ENCODE measurements around the gene EGR4.

Gene EGR4

DNA sequence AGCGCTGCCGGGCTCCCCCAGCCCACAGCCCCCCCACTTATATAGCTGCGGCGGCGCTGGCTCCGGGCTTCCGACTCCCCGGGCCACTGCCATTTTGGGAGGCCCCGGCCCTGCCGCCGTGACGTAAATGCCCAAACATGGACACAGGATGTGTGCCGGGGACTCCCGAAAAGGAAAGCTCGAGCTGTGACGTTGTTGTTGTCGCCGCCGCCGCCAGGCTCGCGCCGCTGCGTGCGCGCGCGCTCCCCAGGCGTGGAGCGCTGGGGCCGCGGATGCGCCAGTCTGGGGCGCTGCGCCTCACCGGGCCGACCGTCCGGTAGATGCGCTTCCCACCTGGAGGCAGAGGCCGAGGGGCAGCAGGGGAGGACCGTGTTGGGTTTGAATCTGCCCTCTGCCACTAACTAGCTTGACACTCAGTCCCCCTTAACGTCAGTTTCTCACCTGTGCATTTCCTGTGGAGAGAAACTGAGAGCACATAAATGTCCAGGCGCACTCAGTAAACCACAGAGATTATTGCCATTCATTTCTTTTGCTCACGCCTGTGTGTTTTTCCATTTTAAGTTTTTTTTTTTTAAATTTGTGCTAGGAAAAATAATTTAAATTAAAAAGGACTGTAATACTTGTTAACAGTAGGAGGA, at the start of gene EGR4:
TSS of gene EGR4 (minus strand) at position 15 of the 638 bp plus-strand sequence. CDS start 231 bp downstream, outside the sequence.
- peak; percentile 80 to 81 for DNase-seq (ENCODE audit: low read depth in 2 of 2)

GRCh38 chr2:73341039-73341438, 47.7 kb upstream of the EGR4 start:
- no peak for DNase-seq (ENCODE audit: low read depth in 2 of 2)

GRCh38 chr2:73339201-73339600, 45.9 kb upstream of the EGR4 start:
- no peak for DNase-seq (ENCODE audit: low read depth in 2 of 2)

- no peak for DNase-seq (ENCODE audit: low read depth in 2 of 2)
Measured at GRCh38 chr2:73337828-73338227, 44.5 kb upstream of the EGR4 start.

DNA sequence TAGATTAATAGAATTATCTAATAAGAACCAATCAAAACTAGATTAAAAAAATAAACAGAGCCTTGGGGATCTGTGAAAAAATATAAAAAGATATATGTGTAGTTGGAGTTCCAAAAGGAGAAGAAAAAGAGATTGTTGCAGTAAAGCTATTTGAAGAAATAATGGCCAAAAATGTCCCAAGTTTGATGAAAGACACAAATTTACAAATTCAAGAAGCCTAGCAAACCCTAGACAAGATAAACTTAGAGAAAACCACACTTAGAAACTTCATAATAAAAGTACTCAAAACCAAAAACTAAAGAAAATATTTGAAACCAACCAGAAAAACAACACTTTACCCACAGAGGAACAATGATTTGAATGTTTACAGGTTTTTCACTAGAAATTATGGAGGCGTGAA, 41.3 kb upstream of the EGR4 start:
- DNase-seq (ENCODE audit: low read depth in 2 of 2): no peak

- DNase-seq (ENCODE audit: low read depth in 2 of 2): no peak
Measured at GRCh38 chr2:73334045-73334444, 40.7 kb upstream of the EGR4 start.

DNA sequence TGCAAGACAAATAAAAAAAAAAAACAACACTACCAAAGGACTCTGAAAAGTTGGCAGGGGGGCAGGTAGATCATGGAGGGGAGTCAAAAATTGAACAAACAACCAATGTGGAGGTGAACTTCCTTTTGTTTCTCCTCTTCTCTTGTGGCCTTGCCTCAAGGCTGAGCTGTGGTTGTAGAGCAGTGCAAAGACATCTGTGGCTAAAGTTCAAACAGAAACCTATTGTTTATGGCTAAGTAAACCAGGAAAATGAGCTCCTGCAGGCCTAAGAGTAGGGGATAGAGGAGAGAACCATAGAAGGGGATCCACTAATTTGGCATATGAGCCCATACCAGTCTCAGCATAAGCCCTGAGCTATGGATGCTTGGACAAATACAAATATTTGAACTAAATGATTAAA, 40.2 kb upstream of the EGR4 start:
- no peak for DNase-seq (ENCODE audit: low read depth in 2 of 2)

- no peak for DNase-seq (ENCODE audit: low read depth in 2 of 2)
Measured at GRCh38 chr2:73324126-73324725, 30.9 kb upstream of the EGR4 start.

DNA sequence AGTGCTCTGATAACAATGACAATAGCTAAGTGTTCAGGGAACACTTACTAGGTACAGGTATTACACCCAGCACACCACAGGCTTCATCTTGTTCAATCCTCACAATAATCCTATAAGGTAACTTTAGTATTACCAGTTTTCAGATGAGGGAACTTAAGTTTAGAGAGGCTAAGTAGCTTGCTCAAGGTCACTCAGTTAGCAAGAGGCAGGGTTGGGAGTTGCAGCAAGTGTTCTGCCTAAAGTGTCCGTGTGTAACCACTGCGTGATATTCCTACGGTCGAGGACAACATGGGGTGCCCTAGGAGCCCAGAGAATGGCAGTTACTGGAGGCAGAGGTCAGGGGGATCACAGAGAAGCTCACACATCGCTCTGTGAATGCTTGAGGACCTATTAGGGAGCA, 30.2 kb upstream of the EGR4 start:
- DNase-seq (ENCODE audit: low read depth in 2 of 2): no peak

- no peak for DNase-seq (ENCODE audit: low read depth in 2 of 2)
Measured at GRCh38 chr2:73314441-73314840, 21.1 kb upstream of the EGR4 start.

GRCh38 chr2:73307720-73308119, 14.4 kb upstream of the EGR4 start:
- DNase-seq (ENCODE audit: low read depth in 2 of 2): no peak

DNA sequence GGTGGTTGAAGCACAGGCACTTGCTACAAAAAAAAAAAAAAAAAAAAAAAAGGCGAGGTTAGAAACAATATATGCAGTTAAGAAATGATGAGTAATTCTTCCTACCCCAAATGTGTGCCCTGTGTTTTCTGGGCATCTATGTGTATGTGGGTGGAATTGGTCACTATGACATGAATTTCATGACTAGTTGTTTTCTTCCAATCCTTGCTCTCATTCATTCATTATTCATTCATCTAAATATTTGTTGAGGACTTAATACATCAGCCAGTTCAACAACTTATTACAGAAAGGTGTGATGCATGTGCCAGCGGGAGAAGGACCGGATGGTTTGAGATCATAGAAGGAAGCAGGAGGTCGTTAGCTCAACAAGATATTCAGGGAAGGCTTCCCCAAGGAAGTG, 8.3 kb upstream of the EGR4 start:
- DNase-seq (ENCODE audit: low read depth in 2 of 2): no peak

- no peak for DNase-seq (ENCODE audit: low read depth in 2 of 2)
Measured at GRCh38 chr2:73300926-73301325, 7.6 kb upstream of the EGR4 start.

DNA sequence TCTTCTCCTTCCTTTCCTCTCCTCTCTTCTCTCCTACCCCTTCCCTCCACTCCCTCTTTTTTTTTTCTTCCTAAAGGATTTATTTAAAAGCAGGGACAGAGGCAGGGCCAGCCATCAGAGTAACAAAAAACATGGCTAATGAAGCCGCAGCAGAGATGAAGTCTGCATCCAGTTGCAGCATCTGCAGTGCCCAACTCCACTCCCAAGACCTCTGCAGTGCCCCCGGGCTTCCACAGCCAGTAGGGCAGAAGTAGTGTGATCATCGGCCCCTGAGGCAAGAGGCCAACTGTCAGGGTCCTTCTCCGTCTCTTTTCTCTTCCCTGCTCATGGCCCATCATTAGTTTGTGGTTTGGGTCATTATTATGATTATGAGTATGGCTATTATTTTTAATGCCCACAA, 4.2 kb upstream of the EGR4 start:
- no peak for DNase-seq (ENCODE audit: low read depth in 2 of 2)

- DNase-seq (ENCODE audit: low read depth in 2 of 2): no peak
Measured at GRCh38 chr2:73297151-73297559, 3.8 kb upstream of the EGR4 start.

DNA sequence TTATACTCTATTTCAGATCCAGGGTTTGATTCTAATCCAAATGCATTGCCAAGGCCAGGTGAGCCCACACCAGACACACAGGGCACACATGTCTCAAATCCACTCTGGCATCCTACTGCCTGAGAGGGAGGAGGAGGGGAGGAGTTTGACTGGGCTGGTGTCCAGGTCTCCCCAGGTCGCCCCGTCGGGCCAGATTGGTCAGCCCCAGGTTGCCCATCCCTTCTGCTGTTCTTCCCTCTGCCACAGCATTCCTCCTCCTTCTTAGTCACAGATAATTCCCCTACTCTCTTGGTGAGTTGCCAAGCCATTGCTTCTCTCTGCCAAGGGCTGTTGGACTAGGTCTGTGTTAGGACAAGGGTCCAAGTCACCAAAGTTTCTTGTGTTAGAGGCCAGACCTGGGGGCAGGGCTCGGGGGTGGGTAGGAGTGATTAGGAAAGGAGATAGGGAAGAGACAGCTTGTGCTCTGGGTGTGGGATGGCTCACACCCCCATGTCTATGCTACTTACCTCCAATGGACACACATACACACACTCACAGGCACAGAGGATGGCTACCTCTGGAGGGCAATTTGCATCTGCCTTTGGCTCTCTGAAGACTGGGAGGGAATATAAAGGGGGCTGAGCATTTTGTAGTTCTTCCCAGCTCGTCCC, 2.5 kb upstream of the EGR4 start:
- no peak for DNase-seq (ENCODE audit: low read depth in 2 of 2)

DNA sequence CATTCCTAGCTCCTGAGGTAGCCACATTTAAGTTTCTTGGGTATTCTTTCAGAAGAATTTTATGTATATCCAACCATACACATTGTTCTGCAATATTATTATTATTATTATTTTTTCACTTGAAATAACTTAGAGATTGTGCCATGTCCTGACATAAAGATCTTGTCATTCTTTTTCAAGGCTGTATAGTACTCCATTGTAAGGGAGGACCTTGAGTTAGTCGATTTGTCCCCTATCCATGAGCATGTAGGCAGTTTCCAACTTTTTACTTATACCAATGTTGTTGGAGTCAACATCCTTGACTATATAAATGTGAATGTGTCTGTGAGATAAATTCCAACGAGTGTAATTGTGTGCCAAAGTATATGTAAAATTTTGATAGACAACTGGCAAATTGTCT, 891 bp upstream of the EGR4 start:
- no peak for DNase-seq (ENCODE audit: low read depth in 2 of 2)

DNA sequence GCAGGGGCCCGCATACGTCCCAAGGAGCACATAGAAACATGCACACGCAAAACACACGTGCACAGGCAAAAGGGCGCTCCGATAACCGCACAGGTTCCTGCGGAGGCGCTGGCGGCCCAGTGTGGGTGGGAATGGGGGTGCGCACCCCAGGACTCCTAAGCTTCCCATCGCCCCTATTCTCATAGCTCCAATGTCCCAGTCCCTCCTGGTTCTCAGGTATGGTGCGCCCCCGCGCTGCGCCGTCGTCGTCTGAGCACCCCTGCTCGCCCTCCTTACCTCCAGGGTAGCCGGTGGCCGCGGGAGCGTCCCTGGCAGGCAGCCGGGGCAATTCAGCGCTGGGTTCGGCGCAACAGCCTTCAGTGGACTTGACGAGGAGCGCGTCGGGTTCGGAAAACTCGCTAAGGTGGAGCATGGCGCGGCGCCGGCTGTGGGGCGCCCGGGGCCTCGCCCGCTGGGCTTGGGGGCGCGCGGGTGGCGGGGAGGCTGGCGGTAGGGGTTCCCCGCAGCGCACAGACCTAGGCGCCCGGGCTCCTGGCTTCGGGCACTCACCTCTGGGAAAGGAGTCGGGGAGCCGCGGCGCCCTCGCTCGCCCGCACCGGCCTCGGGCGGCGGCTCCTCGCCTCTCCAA, 328 bp downstream of the EGR4 start:
- no peak for DNase-seq (ENCODE audit: low read depth in 2 of 2)

DNA sequence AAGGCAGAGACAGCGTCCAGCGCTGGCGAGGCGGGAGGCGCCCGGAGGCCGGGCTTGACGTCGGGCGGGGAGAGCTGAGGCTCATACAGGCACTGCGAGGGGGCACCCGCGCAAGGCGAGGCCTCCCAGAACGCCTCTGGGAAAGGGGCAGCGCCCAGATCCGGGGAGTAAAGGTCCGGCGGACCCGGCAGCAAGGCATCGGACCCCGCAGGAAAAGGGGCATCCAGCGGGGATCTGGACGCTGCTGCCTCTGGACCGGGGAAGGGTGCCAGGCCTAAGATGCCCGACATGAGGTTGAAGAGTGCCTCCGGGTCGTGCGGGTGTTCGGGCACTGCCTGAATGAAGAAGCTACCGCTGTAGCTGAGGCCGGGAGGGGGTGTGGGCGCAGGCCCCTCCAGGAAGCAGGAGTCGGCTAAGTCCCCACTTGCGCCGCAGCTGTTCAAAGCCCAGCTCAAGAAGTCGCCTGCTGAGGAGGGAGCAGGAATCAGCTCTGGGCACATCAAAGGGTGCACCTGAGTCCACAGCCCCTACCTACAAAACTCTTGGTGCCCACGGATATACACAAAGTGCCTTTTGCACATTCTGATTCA, 937 bp downstream of the EGR4 start:
- DNase-seq (ENCODE audit: low read depth in 2 of 2): no peak

GRCh38 chr2:73291461-73292315, 1.7 kb downstream of the EGR4 start:
- DNase-seq (ENCODE audit: low read depth in 2 of 2): no peak

DNA sequence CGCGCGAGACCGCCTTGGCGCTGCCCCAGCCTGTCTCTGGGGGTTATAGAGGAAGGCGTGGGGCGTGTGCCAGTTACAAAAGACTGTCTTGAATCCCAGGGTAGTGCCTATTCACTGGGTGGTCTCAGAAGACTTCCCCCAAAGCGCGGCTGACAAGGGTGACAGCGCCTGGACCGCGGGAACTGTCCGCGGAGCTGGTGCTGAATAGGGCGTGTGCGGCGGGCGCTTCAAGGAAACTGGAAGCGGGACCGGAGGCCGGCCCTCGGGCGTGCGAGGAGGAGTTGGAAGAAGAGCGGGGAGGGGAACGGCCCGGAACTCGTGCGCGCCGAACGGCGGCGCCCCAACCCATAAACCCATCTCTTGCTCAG, 2.3 kb downstream of the EGR4 start:
- peak in 1 of 2 donors; percentile 47 for DNase-seq (ENCODE audit: low read depth in 2 of 2)
